A549 (cell line): ENCODE measurements around the gene GNB1L. TPM values are rescaled to one million over a fixed set of nuclear protein-coding genes. Genes with fewer than 3 reads are reported as not detected.

ENCODE experiments used
- ATAC-seq, 2 experiments: fragments of 200-7000 bp in 1 of 2; fragments of >200 bp in 1 of 2; cut with Nextera tagmentation in 1 of 2; cut with Tn5 transposase in 1 of 2; 3 replicates each; pipeline versions ENCODE4 v1.8.0 to v1.9.1; 2018 to 2020; ENCODE audit warnings: mild to moderate bottlenecking in 1 of 2, moderate library complexity in 1 of 2
- CTCF ChIA-PET: fragments of 300-600 bp; sonication (Branson Sonifier 250); formaldehyde crosslinking; extraction: SDS; loops from one replicate; lab custom pipeline; 2021; ENCODE audit warnings: antibody characterized with exemption, inconsistent platforms; lab: Yijun Ruan, JAX
- POLR2A ChIA-PET: fragments of 350-600 bp; formaldehyde crosslinking; extraction: SDS; loops from one replicate; lab custom pipeline; 2021; ENCODE audit warnings: antibody characterized with exemption, inconsistent platforms; lab: Yijun Ruan, JAX
- DNase-seq, 2 experiments: peaks; one replicate each; pipeline versions ENCODE4 v3.0.0 to v3.0.0-alpha.2; 2011 to 2016; ENCODE audit warnings: low read depth in 1 of 2, low spot score in 1 of 2
- FAIRE-seq: peaks from 2 replicates; lab custom pipeline; 2011; peaks lifted over from hg19 to GRCh38; lab: Jason Lieb, UNC
- H3K27ac ChIP-seq, 2 experiments: fragments of >200 bp; sonication (Bioruptor Twin); formaldehyde crosslinking; 3 replicates each; pipeline ENCODE4 v1.5.1; 2016 to 2017
- H3K4me1 ChIP-seq: fragments of >200 bp; sonication (Bioruptor Twin); formaldehyde crosslinking; 3 replicates; pipeline ENCODE4 v1.6.1; 2016
- H3K4me2 ChIP-seq: fragments of >200 bp; sonication (Bioruptor Twin); formaldehyde crosslinking; 3 replicates; pipeline ENCODE4 v1.6.1; 2016
- H3K4me3 ChIP-seq: fragments of >200 bp; sonication (Bioruptor Twin); formaldehyde crosslinking; 3 replicates; pipeline ENCODE4 v1.5.1; 2016
- H3K9me3 ChIP-seq: fragments of >200 bp; sonication (Bioruptor Twin); formaldehyde crosslinking; 3 replicates; pipeline ENCODE4 v1.6.1; 2016
- BHLHE40 ChIP-seq: IDR thresholded peaks from 2 replicates; pipeline ENCODE4 v1.6.1; 2012; ENCODE audit warnings: low read depth, low read length, inconsistent platforms
- CBX8 ChIP-seq: fragments of 200-600 bp; sonication (generic); IDR thresholded peaks from 2 replicates; pipeline ENCODE4 v1.6.1; 2016
- CEBPB ChIP-seq, 2 experiments: fragments of >200 bp in 1 of 2; sonication (Bioruptor Twin) in 1 of 2; formaldehyde crosslinking in 1 of 2; IDR thresholded peaks; 2 replicates each; pipeline ENCODE4 v1.6.1; 2012 to 2016
- CTCF ChIP-seq: fragments of >200 bp; sonication (Bioruptor Twin); formaldehyde crosslinking; IDR thresholded peaks from 3 replicates; pipeline ENCODE4 v1.5.1; 2016
- EHMT2 ChIP-seq: fragments of 200-600 bp; sonication (generic); IDR thresholded peaks from 2 replicates; pipeline ENCODE4 v1.6.1; 2016; ENCODE audit warnings: antibody characterized with exemption, low read depth, mild to moderate bottlenecking, moderate library complexity
- ESRRA ChIP-seq: fragments of 150-350 bp; IDR thresholded peaks from 2 replicates; pipeline ENCODE4 v1.6.1; 2014; ENCODE audit warnings: mild to moderate bottlenecking, low read length, borderline replicate concordance
- FOSL2 ChIP-seq, 2 experiments: fragments of 450-650 bp in 1 of 2; fragments of >200 bp in 1 of 2; sonication (Bioruptor Twin) in 1 of 2; formaldehyde crosslinking; IDR thresholded peaks; 2 replicates each; pipeline versions ENCODE4 v1.5.0 to v1.6.1; 2016 to 2020; ENCODE audit warnings: mild to moderate bottlenecking in 1 of 2, moderate library complexity in 1 of 2
- GATA3 ChIP-seq: IDR thresholded peaks from 2 replicates; pipeline ENCODE4 v1.6.1; 2012; ENCODE audit warnings: borderline replicate concordance
- HEYL ChIP-seq: fragments of 250-450 bp; sonication (Bioruptor Pico); IDR thresholded peaks from 2 replicates; pipeline ENCODE4 v1.8.0; 2021; ENCODE audit warnings: mild to moderate bottlenecking, moderate library complexity
- HMGXB4 ChIP-seq: fragments of 250-450 bp; sonication (Bioruptor Pico); IDR thresholded peaks from 2 replicates; pipeline ENCODE4 v1.5.0; 2021; ENCODE audit warnings: mild to moderate bottlenecking, moderate library complexity, borderline replicate concordance
- HOXA7 ChIP-seq: fragments of 250-450 bp; sonication (Bioruptor Pico); IDR thresholded peaks from 2 replicates; pipeline ENCODE4 v1.5.0; 2020; ENCODE audit warnings: mild to moderate bottlenecking, moderate library complexity
- HOXB5 ChIP-seq: fragments of 250-450 bp; sonication (Bioruptor Pico); IDR thresholded peaks from 2 replicates; pipeline ENCODE4 v1.5.0; 2020; ENCODE audit warnings: mild to moderate bottlenecking, moderate library complexity
- JUN ChIP-seq, 2 experiments: fragments of >200 bp; sonication (Bioruptor Twin); formaldehyde crosslinking; IDR thresholded peaks; 2 replicates in 1 of 2; 3 replicates in 1 of 2; pipeline ENCODE4 v1.6.1; 2016 to 2017
- KDM1A ChIP-seq: fragments of 200-600 bp; sonication (generic); IDR thresholded peaks from 2 replicates; pipeline ENCODE4 v1.6.1; 2016; ENCODE audit warnings: low read depth, mild to moderate bottlenecking
- KDM5A ChIP-seq: fragments of 200-600 bp; sonication (generic); IDR thresholded peaks from 2 replicates; pipeline ENCODE4 v1.6.1; 2016; ENCODE audit warnings: antibody characterized with exemption, mild to moderate bottlenecking
- MAZ ChIP-seq: fragments of 150-350 bp; IDR thresholded peaks from 2 replicates; pipeline ENCODE4 v1.6.1; 2014; ENCODE audit warnings: antibody characterized with exemption, low read depth, low read length, borderline replicate concordance
- NFE2L2 ChIP-seq: fragments of 150-350 bp; conservative IDR thresholded peaks from 2 replicates; pipeline ENCODE4 v1.6.1; 2014; ENCODE audit warnings: low read length
- NR3C1 ChIP-seq: fragments of >200 bp; sonication (Bioruptor Twin); formaldehyde crosslinking; IDR thresholded peaks from 3 replicates; pipeline ENCODE4 v1.6.1; 2017
- PHF8 ChIP-seq: fragments of 200-600 bp; sonication (generic); IDR thresholded peaks from 2 replicates; pipeline ENCODE4 v1.6.1; 2016; ENCODE audit warnings: low read depth, mild to moderate bottlenecking, antibody characterized with exemption, moderate library complexity, borderline replicate concordance
- RARB ChIP-seq: fragments of 250-450 bp; sonication (Bioruptor Pico); IDR thresholded peaks from 2 replicates; pipeline ENCODE4 v1.8.0; 2021; ENCODE audit warnings: mild to moderate bottlenecking, moderate library complexity
- RCOR1 ChIP-seq: fragments of 150-350 bp; IDR thresholded peaks from 2 replicates; pipeline ENCODE4 v1.6.1; 2014; ENCODE audit warnings: antibody characterized with exemption, low read length, low read depth
- RNF2 ChIP-seq: fragments of 200-600 bp; sonication (generic); IDR thresholded peaks from 2 replicates; pipeline ENCODE4 v1.6.1; 2016; ENCODE audit warnings: low read depth, mild to moderate bottlenecking, antibody characterized with exemption, moderate library complexity, borderline replicate concordance
- SMC3 ChIP-seq: fragments of >200 bp; sonication (Bioruptor Twin); formaldehyde crosslinking; IDR thresholded peaks from 3 replicates; pipeline ENCODE4 v1.6.1; 2018; ENCODE audit warnings: inconsistent platforms
- TFCP2L1 ChIP-seq: fragments of 250-450 bp; sonication (Bioruptor Pico); IDR thresholded peaks from 2 replicates; pipeline ENCODE4 v1.5.0; 2021; ENCODE audit warnings: mild to moderate bottlenecking
- TP53 ChIP-seq: fragments of 250-450 bp; sonication (Bioruptor Pico); IDR thresholded peaks from 2 replicates; pipeline ENCODE4 v1.5.0; 2021; ENCODE audit warnings: mild to moderate bottlenecking, moderate library complexity
- ZC3H11A ChIP-seq: fragments of 450-650 bp; IDR thresholded peaks from 2 replicates; pipeline ENCODE4 v1.6.1; 2014; ENCODE audit warnings: antibody characterized with exemption, mild to moderate bottlenecking
- WGBS: methylation state at CpG from one replicate; pipeline ENCODE4 v1.1.6; 2017; ENCODE audit errors: missing lambda C conversion rate; 5-methylcytosine and 5-hydroxymethylcytosine counted together
- polyA plus RNA-seq, 4 experiments: library from polyadenylated mRNA; depleted of rRNA in 3 of 4; stranded (reverse); fragments of >200 nt; fragmentation: RNase III in 1 of 4; extraction: RNeasy Plus Mini Kit Qiagen cat#74134 plus additional on column Dnase treatment in 1 of 4; gene quantifications; 2 replicates in 3 of 4; 3 replicates in 1 of 4; pipeline ENCODE4 v1.2.3, GENCODE V29; 2011 to 2017

Gene GNB1L
- polyA plus RNA-seq, 2 of the 4 experiments (the other 2 are of a cell fraction), result 1.8 to 10.3 TPM

- no peak for TF ChIP-seq EHMT2
- no peak for TF ChIP-seq HEYL (CRISPR knock-in tag)
- no peak for TF ChIP-seq NFE2L2
- TF ChIP-seq CTCF, result no peak
- TF ChIP-seq FOSL2 (IDR thresholded peaks at IDR 0.05), result no peak
- no peak for TF ChIP-seq FOSL2 (CRISPR knock-in tag; IDR thresholded peaks at IDR 0.05)
- no peak for TF ChIP-seq HOXB5
Measured at GRCh38 chr22:19815823-19816290, 38.8 kb downstream of the GNB1L start (continued).

GRCh38 chr22:19815093-19815822, 39.4 kb downstream of the GNB1L start:
- ChIA-PET CTCF (interaction anchor here (0.7 to 1.5 kb wide), 2 partner anchors 15 to 36 kb away, joined by 3 read pairs; no protein-coding TSS in a partner anchor), POLR2A (no interaction called here)
- H3K4me2 ChIP-seq, result no peak overlapping the region
- H3K4me3 ChIP-seq, result no peak overlapping the region
- FAIRE-seq, result no peak
- DNase-seq, result no peak
- 95% methylated on average over 14 of the region's 18 CpGs for WGBS
- H3K4me1 ChIP-seq, result no peaks in the 10 kb centered on the region
- no peak overlapping the region for H3K27ac ChIP-seq
- ATAC-seq, result no peak
- TF ChIP-seq PHF8 (no peak), MAZ (no peak), ZC3H11A (no peak), GATA3 (no peak), CEBPB (IDR thresholded peaks at IDR 0.05) (no peak), NR3C1 (no peak), BHLHE40 (no peak), HMGXB4 (no peak)
- TF ChIP-seq, all 56 proteins: peak for 0
- no peaks in the 10 kb centered on the region for H3K9me3 ChIP-seq

GRCh38 chr22:19814428-19814827, 40.2 kb downstream of the GNB1L start:
- TF ChIP-seq SMC3, result no peak
- TF ChIP-seq KDM1A, result no peak
- Histone ChIP-seq H3K4me3 (no peak overlapping the region), H3K27ac (no peak overlapping the region), H3K4me1 (no peaks in the 10 kb centered on the region), H3K4me2 (no peak overlapping the region), H3K9me3 (no peaks in the 10 kb centered on the region)
- no peak for DNase-seq
- no peak for ATAC-seq
- POLR2A ChIA-PET, result no interaction called here
- FAIRE-seq, result no peak
- CTCF ChIA-PET, result interaction anchor here (0.7 to 1.5 kb wide), 2 partner anchors 14 to 35 kb away, joined by 3 read pairs; no protein-coding TSS in a partner anchor
- 90% methylated on average over 3 of the region's 5 CpGs for WGBS

- no peaks in the 10 kb centered on the region for H3K4me1 ChIP-seq
- H3K4me2 ChIP-seq, result no peak overlapping the region
- no peak for TF ChIP-seq JUN (IDR thresholded peaks at IDR 0.05)
- no peak for TF ChIP-seq GATA3
- TF ChIP-seq ESRRA, result no peak
- no peak for TF ChIP-seq BHLHE40
- TF ChIP-seq RNF2, result no peak
- TF ChIP-seq KDM5A, result no peak
- TF ChIP-seq HOXA7, result no peak
- TF ChIP-seq HOXB5, result no peak
- no peak for TF ChIP-seq CBX8
- TF ChIP-seq TP53 (CRISPR knock-in tag), result no peak
- TF ChIP-seq RARB (CRISPR knock-in tag), result no peak
- no peak for TF ChIP-seq RCOR1
- TF ChIP-seq HMGXB4, result no peak
- TF ChIP-seq TFCP2L1 (CRISPR knock-in tag), result no peak
- TF ChIP-seq, all 56 proteins: peak for 0
- Histone ChIP-seq H3K27ac (no peak overlapping the region), H3K9me3 (no peaks in the 10 kb centered on the region), H3K4me3 (no peak overlapping the region)
- ATAC-seq (no peak), DNase-seq (no peak), FAIRE-seq (no peak)
- POLR2A ChIA-PET, result no interaction called here
- CTCF ChIA-PET, result no interaction called here
- WGBS, result 85% methylated on average over 11 of the region's 11 CpGs
Measured at GRCh38 chr22:19812910-19813309, 41.8 kb downstream of the GNB1L start.
